GM18870 (cell line): Measurements from ENCODE around the gene PLCB2.

ENCODE experiments used
- ATAC-seq: cut with Tn5 transposase; IDR thresholded peaks from one replicate; pipeline ENCODE4 v1.9.1; 2021; ENCODE audit warnings: moderate library complexity; ENCODE audit not compliant: unreplicated experiment

The PLCB2 gene

GRCh38 chr15:40272485-40273056 lies 35.2 kb downstream of the PLCB2 start:
- no peak for ATAC-seq

- ATAC-seq, result no peak
Measured at GRCh38 chr15:40271685-40272484, 35.9 kb downstream of the PLCB2 start.

GRCh38 chr15:40270246-40270995 lies 37.3 kb downstream of the PLCB2 start:
- no peak for ATAC-seq

- ATAC-seq, result no peak
Measured at GRCh38 chr15:40269604-40270003, 38.1 kb downstream of the PLCB2 start.

- no peak for ATAC-seq
Measured at GRCh38 chr15:40267670-40268069, 40.1 kb downstream of the PLCB2 start.

- ATAC-seq, result no peak
Measured at GRCh38 chr15:40266828-40267304, 40.9 kb downstream of the PLCB2 start.

GRCh38 chr15:40265875-40266274 lies 41.9 kb downstream of the PLCB2 start:
- ATAC-seq, result no peak

GRCh38 chr15:40265355-40265754 lies 42.4 kb downstream of the PLCB2 start:
- ATAC-seq, result no peak

- ATAC-seq, result no peak
Measured at GRCh38 chr15:40264321-40265153, 43.2 kb downstream of the PLCB2 start.

- no peak for ATAC-seq
Measured at GRCh38 chr15:40263024-40263754, 44.5 kb downstream of the PLCB2 start.

- ATAC-seq, result no peak
Measured at GRCh38 chr15:40259021-40259420, 48.7 kb downstream of the PLCB2 start.

- ATAC-seq, result no peak
Measured at GRCh38 chr15:40258544-40258943, 49.2 kb downstream of the PLCB2 start.

- ATAC-seq, result no peak
Measured at GRCh38 chr15:40257656-40258450, 49.9 kb downstream of the PLCB2 start.

- no peak for ATAC-seq
Measured at GRCh38 chr15:40256638-40257235, 51.0 kb downstream of the PLCB2 start.

GRCh38 chr15:40255033-40255432 lies 52.7 kb downstream of the PLCB2 start:
- no peak for ATAC-seq

- no peak for ATAC-seq
Measured at GRCh38 chr15:40254452-40254851, 53.3 kb downstream of the PLCB2 start.

GRCh38 chr15:40253167-40253790 lies 54.5 kb downstream of the PLCB2 start:
- ATAC-seq, result no peak

- ATAC-seq, result no peak
Measured at GRCh38 chr15:40252438-40253166, 55.1 kb downstream of the PLCB2 start.
